IMR-90 (cell line): ENCODE results near the gene MRTFB. TPM values are rescaled to one million over a fixed set of nuclear protein-coding genes. Genes with fewer than 3 reads are reported as not detected.

ENCODE experiments used
- ATAC-seq: fragments of 200-7000 bp; cut with Tn5 transposase; 2 replicates; pipeline ENCODE4 v1.9.1; 2020; ENCODE audit warnings: low read depth, mild to moderate bottlenecking, moderate library complexity
- BruUV-seq: library from RNA; stranded (reverse); fragments of 400-500 nt; replicated peaks from 2 replicates; lab custom pipeline; 2021; lab: Mats Ljungman, UMichigan
- CTCF ChIA-PET: fragments of 300-600 bp; formaldehyde crosslinking; extraction: SDS; loops from one replicate; lab custom pipeline; 2021; ENCODE audit warnings: antibody characterized with exemption; lab: Yijun Ruan, JAX
- POLR2A ChIA-PET: fragments of 300-600 bp; sonication (Branson Sonifier 250); formaldehyde crosslinking; loops from one replicate; lab custom pipeline; 2022; ENCODE audit warnings: antibody characterized with exemption; ENCODE audit not compliant: unreplicated experiment; lab: Charles Lee
- DNase-seq: peaks from one replicate; pipeline ENCODE4 v3.0.0; 2013
- H2AFZ ChIP-seq: replicated peaks from 2 replicates; pipeline ENCODE3; 2013; ENCODE audit warnings: low read length, mild to moderate bottlenecking; ENCODE audit not compliant: poor library complexity
- H2AK5ac ChIP-seq: 2 replicates; pipeline ENCODE4 v1.6.1; 2013; ENCODE audit warnings: low read depth, low read length, inconsistent platforms
- H2AK9ac ChIP-seq: replicated peaks from 2 replicates; pipeline ENCODE3; 2013; ENCODE audit warnings: mild to moderate bottlenecking, low read depth, low read length, moderate library complexity; ENCODE audit not compliant: poor library complexity
- H2BK120ac ChIP-seq: 2 replicates; pipeline ENCODE4 v1.6.1; 2013; ENCODE audit warnings: low read depth, low read length, inconsistent platforms
- H2BK15ac ChIP-seq: 3 replicates; pipeline ENCODE4 v1.6.1; 2013; ENCODE audit warnings: low read depth, low read length, inconsistent platforms
- H2BK20ac ChIP-seq: 2 replicates; pipeline ENCODE4 v1.6.1; 2013; ENCODE audit warnings: low read depth, mild to moderate bottlenecking, inconsistent platforms, low read length, moderate library complexity
- H2BK5ac ChIP-seq: 2 replicates; pipeline ENCODE4 v1.6.1; 2013; ENCODE audit warnings: mild to moderate bottlenecking, low read depth, low read length, inconsistent platforms; ENCODE audit not compliant: poor library complexity, severe bottlenecking
- H3K14ac ChIP-seq: replicated peaks from 2 replicates; pipeline ENCODE4 v1.6.1; 2013; ENCODE audit warnings: low read depth, low read length, inconsistent platforms
- H3K18ac ChIP-seq: 2 replicates; pipeline ENCODE4 v1.6.1; 2013; ENCODE audit warnings: low read depth, low read length, control low read depth
- H3K23ac ChIP-seq: 2 replicates; pipeline ENCODE4 v1.6.1; 2013; ENCODE audit warnings: low read depth, low read length, inconsistent platforms
- H3K27ac ChIP-seq: 2 replicates; pipeline ENCODE4 v1.5.1; 2013; ENCODE audit warnings: mild to moderate bottlenecking, control low read depth, low read length; ENCODE audit not compliant: insufficient read depth
- H3K27me3 ChIP-seq: 2 replicates; pipeline ENCODE4 v1.6.1; 2013; ENCODE audit warnings: low read length; ENCODE audit not compliant: control insufficient read depth, insufficient read depth
- H3K36me3 ChIP-seq: 2 replicates; pipeline ENCODE4 v1.6.1; 2013; ENCODE audit warnings: low read length, mixed read lengths; ENCODE audit not compliant: control insufficient read depth, insufficient read depth
- H3K4ac ChIP-seq: 2 replicates; pipeline ENCODE4 v1.6.1; 2013; ENCODE audit warnings: low read depth, low read length, inconsistent platforms
- H3K4me1 ChIP-seq: 2 replicates; pipeline ENCODE4 v1.6.1; 2013; ENCODE audit warnings: low read length, mixed read lengths; ENCODE audit not compliant: control insufficient read depth, insufficient read depth
- H3K4me2 ChIP-seq: 2 replicates; pipeline ENCODE4 v1.6.1; 2013; ENCODE audit warnings: low read depth, mild to moderate bottlenecking, control low read depth, low read length, moderate library complexity
- H3K4me3 ChIP-seq: 2 replicates; pipeline ENCODE4 v1.5.1; 2013; ENCODE audit warnings: low read depth, mild to moderate bottlenecking, control low read depth, low read length, moderate library complexity; ENCODE audit not compliant: insufficient read depth
- H3K56ac ChIP-seq: 2 replicates; pipeline ENCODE4 v1.6.1; 2013; ENCODE audit warnings: low read length, inconsistent platforms; ENCODE audit not compliant: insufficient read depth; ENCODE audit errors: extremely low read depth
- H3K79me1 ChIP-seq, 2 experiments: 2 replicates each; pipeline ENCODE4 v1.6.1; 2013; ENCODE audit warnings: low read length in 2 of 2, inconsistent platforms in 1 of 2, low read depth in 1 of 2
- H3K9ac ChIP-seq: 2 replicates; pipeline ENCODE4 v1.6.1; 2013; ENCODE audit warnings: low read depth, low read length, control low read depth
- H3K9me1 ChIP-seq: 2 replicates; pipeline ENCODE4 v1.6.1; 2013; ENCODE audit warnings: low read length, inconsistent platforms; ENCODE audit not compliant: insufficient read depth
- H3K9me3 ChIP-seq: 2 replicates; pipeline ENCODE4 v1.6.1; 2013; ENCODE audit warnings: low read length; ENCODE audit not compliant: control insufficient read depth, insufficient read depth
- H4K20me1 ChIP-seq: 2 replicates; pipeline ENCODE4 v1.6.1; 2013; ENCODE audit warnings: low read length, inconsistent platforms; ENCODE audit not compliant: insufficient read depth
- H4K5ac ChIP-seq: 2 replicates; pipeline ENCODE4 v1.6.1; 2013; ENCODE audit warnings: mild to moderate bottlenecking, low read depth, low read length, control low read depth
- H4K8ac ChIP-seq, 2 experiments: 2 replicates each; pipeline ENCODE4 v1.6.1; 2013; ENCODE audit warnings: low read depth in 2 of 2, low read length in 2 of 2, control low read depth in 1 of 2, inconsistent platforms in 1 of 2
- H4K91ac ChIP-seq: 2 replicates; pipeline ENCODE4 v1.6.1; 2013; ENCODE audit warnings: low read depth, low read length, inconsistent platforms; ENCODE audit not compliant: insufficient read depth
- BHLHE40 ChIP-seq: fragments of 150-350 bp; IDR thresholded peaks from 2 replicates; pipeline ENCODE4 v1.6.1; 2016; ENCODE audit warnings: mild to moderate bottlenecking, low read depth, low read length
- CEBPB ChIP-seq: IDR thresholded peaks from 2 replicates; pipeline ENCODE4 v1.6.1; 2012; ENCODE audit warnings: low read depth, low read length, improper control_type of control experiment
- CHD1 ChIP-seq: IDR thresholded peaks from 2 replicates; pipeline ENCODE4 v1.6.1; 2012; ENCODE audit warnings: low read depth, low read length, improper control_type of control experiment
- FOS ChIP-seq: fragments of 150-350 bp; IDR thresholded peaks from 2 replicates; pipeline ENCODE4 v1.6.1; 2016; ENCODE audit warnings: low read depth, low read length
- MAFK ChIP-seq: IDR thresholded peaks from 2 replicates; pipeline ENCODE4 v1.6.1; 2012; ENCODE audit warnings: low read depth, low read length, improper control_type of control experiment
- MAZ ChIP-seq: IDR thresholded peaks from 2 replicates; pipeline ENCODE4 v1.6.1; 2012; ENCODE audit warnings: low read depth, mild to moderate bottlenecking, low read length, improper control_type of control experiment, moderate library complexity, borderline replicate concordance
- MXI1 ChIP-seq: IDR thresholded peaks from 2 replicates; pipeline ENCODE4 v1.6.1; 2012; ENCODE audit warnings: low read depth, mild to moderate bottlenecking, low read length, moderate library complexity, borderline replicate concordance
- NFE2L2 ChIP-seq: fragments of 150-350 bp; IDR thresholded peaks from 2 replicates; pipeline ENCODE4 v1.6.1; 2016; ENCODE audit warnings: low read depth, mild to moderate bottlenecking, low read length
- POLR2A ChIP-seq: IDR thresholded peaks from 2 replicates; pipeline ENCODE4 v1.6.1; 2012; ENCODE audit warnings: mild to moderate bottlenecking, low read depth, low read length
- RAD21 ChIP-seq: IDR thresholded peaks from 2 replicates; pipeline ENCODE4 v1.6.1; 2012; ENCODE audit warnings: low read length, improper control_type of control experiment
- RCOR1 ChIP-seq: IDR thresholded peaks from 2 replicates; pipeline ENCODE4 v1.6.1; 2012; ENCODE audit warnings: mild to moderate bottlenecking, low read length, improper control_type of control experiment; ENCODE audit not compliant: insufficient replicate concordance
- RFX5 ChIP-seq: IDR thresholded peaks from 2 replicates; pipeline ENCODE4 v1.8.0; 2012; ENCODE audit warnings: low read depth, mild to moderate bottlenecking, low read length, moderate library complexity
- SMC3 ChIP-seq: fragments of 150-350 bp; IDR thresholded peaks from 2 replicates; pipeline ENCODE4 v1.6.1; 2016; ENCODE audit warnings: low read depth, mild to moderate bottlenecking, antibody characterized with exemption, low read length, moderate library complexity
- WGBS, 2 experiments: methylation state at CpG; one replicate each; pipeline versions ENCODE4 v1.1.5 to v1.1.7; 2013; ENCODE audit warnings: missing lambda C conversion rate in 2 of 2; ENCODE audit not compliant: insufficient read length in 1 of 2; ENCODE audit errors: extremely low coverage in 2 of 2; 5-methylcytosine and 5-hydroxymethylcytosine counted together
- dilution Hi-C: fragments of 300-500 bp; cut with HindIII; formaldehyde crosslinking; loops from one replicate; pipeline ENCODE4 v1.14.3; 2018; ENCODE audit warnings: low sequenced_read_pairs; ENCODE audit not compliant: unreplicated experiment
- in situ Hi-C: fragments of 300-500 bp; cut with MboI; formaldehyde crosslinking; loops from 3 replicates; pipeline ENCODE4 v1.14.3; 2019; ENCODE audit warnings: low sequenced_read_pairs, inconsistent platforms, mixed read lengths
- intact Hi-C: fragments of 100-400 bp; cut with micrococcal nuclease; formaldehyde crosslinking; loops from 2 replicates; pipeline ENCODE4 v1.10.0; 2022
- polyA plus RNA-seq, 3 experiments: library from polyadenylated mRNA; depleted of rRNA; stranded (reverse); fragments of >200 nt; gene quantifications; 2 replicates each; pipeline ENCODE4 v1.2.3, GENCODE V29; 2012; ENCODE audit warnings: low replicate concordance in 1 of 3
- total RNA-seq: library from RNA; depleted of rRNA; stranded (reverse); fragments of >200 nt; gene quantifications from 2 replicates; pipeline ENCODE4 v1.2.3, GENCODE V29; 2012
- TF ChIP-seq, protein P1 (sequence below): fragments of 150-350 bp; IDR thresholded peaks from 2 replicates; pipeline ENCODE4 v1.6.1; 2016; ENCODE audit warnings: low read depth, mild to moderate bottlenecking, low read length, moderate library complexity, borderline replicate concordance
- TF ChIP-seq, protein P2 (sequence below): conservative IDR thresholded peaks from 2 replicates; pipeline ENCODE4 v1.5.1; 2012; ENCODE audit warnings: mild to moderate bottlenecking, low read depth, low read length, improper control_type of control experiment
- TF ChIP-seq, protein P3 (sequence below): fragments of 150-350 bp; IDR thresholded peaks from 2 replicates; pipeline ENCODE4 v1.6.1; 2017; ENCODE audit warnings: mild to moderate bottlenecking, antibody characterized with exemption, low read length, low read depth

Gene MRTFB
- total and polyA plus RNA-seq, 2 of the 4 experiments (the other 2 are of a cell fraction): 4.4 to 5.4 TPM

- peak overlapping the region in 1 of 2 experiments; percentile 39; a peak in 1 of 4 replicates for H4K8ac ChIP-seq
- no peak overlapping the region for H3K4me2 ChIP-seq
- POLR2A ChIA-PET: no interaction called here
- 88% methylated on average over 6 of the region's 11 CpGs; no CpG with 5 or more reads in 1 of the 2 experiments for WGBS, 2 experiments
- no peak overlapping the region for H3K27ac ChIP-seq
- dilution Hi-C loops: no loop called here
- H3K27me3 ChIP-seq: no peaks in the 10 kb centered on the region
- no peaks in the 10 kb centered on the region for H3K9me3 ChIP-seq
- CTCF ChIA-PET: no interaction called here
- H3K23ac ChIP-seq: no peak overlapping the region
- no peak overlapping the region for H4K91ac ChIP-seq
- TF ChIP-seq RFX5 (no peak), MXI1 (no peak), NFE2L2 (no peak), MAFK (no peak), CHD1 (no peak), RCOR1 (no peak), RAD21 (no peak), SMC3 (no peak), CEBPB (no peak), POLR2A (no peak), MAZ (no peak), FOS (no peak), BHLHE40 (no peak)
- TF ChIP-seq, protein P1, sequence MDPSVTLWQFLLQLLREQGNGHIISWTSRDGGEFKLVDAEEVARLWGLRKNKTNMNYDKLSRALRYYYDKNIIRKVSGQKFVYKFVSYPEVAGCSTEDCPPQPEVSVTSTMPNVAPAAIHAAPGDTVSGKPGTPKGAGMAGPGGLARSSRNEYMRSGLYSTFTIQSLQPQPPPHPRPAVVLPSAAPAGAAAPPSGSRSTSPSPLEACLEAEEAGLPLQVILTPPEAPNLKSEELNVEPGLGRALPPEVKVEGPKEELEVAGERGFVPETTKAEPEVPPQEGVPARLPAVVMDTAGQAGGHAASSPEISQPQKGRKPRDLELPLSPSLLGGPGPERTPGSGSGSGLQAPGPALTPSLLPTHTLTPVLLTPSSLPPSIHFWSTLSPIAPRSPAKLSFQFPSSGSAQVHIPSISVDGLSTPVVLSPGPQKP: no peak
- TF ChIP-seq, protein P2, sequence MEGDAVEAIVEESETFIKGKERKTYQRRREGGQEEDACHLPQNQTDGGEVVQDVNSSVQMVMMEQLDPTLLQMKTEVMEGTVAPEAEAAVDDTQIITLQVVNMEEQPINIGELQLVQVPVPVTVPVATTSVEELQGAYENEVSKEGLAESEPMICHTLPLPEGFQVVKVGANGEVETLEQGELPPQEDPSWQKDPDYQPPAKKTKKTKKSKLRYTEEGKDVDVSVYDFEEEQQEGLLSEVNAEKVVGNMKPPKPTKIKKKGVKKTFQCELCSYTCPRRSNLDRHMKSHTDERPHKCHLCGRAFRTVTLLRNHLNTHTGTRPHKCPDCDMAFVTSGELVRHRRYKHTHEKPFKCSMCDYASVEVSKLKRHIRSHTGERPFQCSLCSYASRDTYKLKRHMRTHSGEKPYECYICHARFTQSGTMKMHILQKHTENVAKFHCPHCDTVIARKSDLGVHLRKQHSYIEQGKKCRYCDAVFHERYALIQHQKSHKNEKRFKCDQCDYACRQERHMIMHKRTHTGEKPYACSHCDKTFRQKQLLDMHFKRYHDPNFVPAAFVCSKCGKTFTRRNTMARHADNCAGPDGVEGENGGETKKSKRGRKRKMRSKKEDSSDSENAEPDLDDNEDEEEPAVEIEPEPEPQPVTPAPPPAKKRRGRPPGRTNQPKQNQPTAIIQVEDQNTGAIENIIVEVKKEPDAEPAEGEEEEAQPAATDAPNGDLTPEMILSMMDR: no peak
- TF ChIP-seq, protein P3, sequence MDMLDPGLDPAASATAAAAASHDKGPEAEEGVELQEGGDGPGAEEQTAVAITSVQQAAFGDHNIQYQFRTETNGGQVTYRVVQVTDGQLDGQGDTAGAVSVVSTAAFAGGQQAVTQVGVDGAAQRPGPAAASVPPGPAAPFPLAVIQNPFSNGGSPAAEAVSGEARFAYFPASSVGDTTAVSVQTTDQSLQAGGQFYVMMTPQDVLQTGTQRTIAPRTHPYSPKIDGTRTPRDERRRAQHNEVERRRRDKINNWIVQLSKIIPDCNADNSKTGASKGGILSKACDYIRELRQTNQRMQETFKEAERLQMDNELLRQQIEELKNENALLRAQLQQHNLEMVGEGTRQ: no peak
- peak overlapping the region; percentile 12 for H2BK5ac ChIP-seq
- 0 out of 2 replicates have a peak overlapping the region, but pooled peaks have one; percentile 45 for H4K5ac ChIP-seq
- in situ Hi-C loops: loop anchor here (5.0 to 10.0 kb wide), 2 partner anchors 56 to 88 kb away; no protein-coding TSS in a partner anchor
- ATAC-seq (no peak), DNase-seq (no peak)
- no peak overlapping the region for H3K18ac ChIP-seq
- H3K4ac ChIP-seq: 0 out of 2 replicates have a peak overlapping the region, but pooled peaks have one; percentile 22
- peaks cover 14% of the 10 kb centered on the region; the same call in 1 of the 2 replicates for H3K9me1 ChIP-seq
- no peak overlapping the region for H2AFZ ChIP-seq
- H2BK120ac ChIP-seq: no peak overlapping the region
- peaks cover 13 to 77% of the 10 kb centered on the region in 2 experiments for H3K79me1 ChIP-seq
- intact Hi-C loops: no loop called here
- no peaks in the 10 kb centered on the region for H3K36me3 ChIP-seq
- no peak overlapping the region; the same call in 1 of the 2 replicates for H2AK5ac ChIP-seq
- no peak overlapping the region for H2AK9ac ChIP-seq
- H3K56ac ChIP-seq: no peak overlapping the region
- H3K4me3 ChIP-seq: no peak overlapping the region
- H2BK15ac ChIP-seq: no peak overlapping the region
- H2BK20ac ChIP-seq: no peak overlapping the region
- BruUV-seq: no TSS peak
- no peak overlapping the region for H3K9ac ChIP-seq
- peaks cover 37% of the 10 kb centered on the region for H3K4me1 ChIP-seq
- peaks cover 69% of the 10 kb centered on the region for H4K20me1 ChIP-seq
- peak overlapping the region; percentile 17; the same call in 1 of the 2 replicates for H3K14ac ChIP-seq
These were observed 235.5 kb downstream of the MRTFB start for GRCh38 chr16:14306485-14307058.
